Hematopoietic multipotent progenitor cell treated with erythropoietin and hydrocortisone succinate and interleukin-3 and kit ligand, for 8 days (in vitro differentiated cells): ENCODE measurements around the gene CIBAR2.

Experiments used
- DNase-seq: peaks from one replicate; pipeline ENCODE4 v3.0.0-alpha.2; 2015

CIBAR2 gene

GRCh38 chr16:85081765-85082164, 30.5 kb downstream of the CIBAR2 start:
- DNase-seq, result no peak

GRCh38 chr16:85081038-85081437, 31.2 kb downstream of the CIBAR2 start:
- no peak for DNase-seq

- no peak for DNase-seq
Observed at GRCh38 chr16:85079785-85080570, 32.3 kb downstream of the CIBAR2 start.

- no peak for DNase-seq
Observed at GRCh38 chr16:85078952-85079351, 33.3 kb downstream of the CIBAR2 start.

- DNase-seq, result no peak
Observed at GRCh38 chr16:85078226-85078625, 34.0 kb downstream of the CIBAR2 start.

GRCh38 chr16:85077576-85078125, 34.6 kb downstream of the CIBAR2 start:
- DNase-seq, result no peak

- DNase-seq, result no peak
Observed at GRCh38 chr16:85077039-85077438, 35.2 kb downstream of the CIBAR2 start.

- no peak for DNase-seq
Observed at GRCh38 chr16:85075236-85075924, 36.9 kb downstream of the CIBAR2 start.

GRCh38 chr16:85074225-85074914, 37.9 kb downstream of the CIBAR2 start:
- no peak for DNase-seq

GRCh38 chr16:85072947-85073346, 39.3 kb downstream of the CIBAR2 start:
- DNase-seq, result peak; percentile 23

- DNase-seq, result no peak
Observed at GRCh38 chr16:85072076-85072860, 40.0 kb downstream of the CIBAR2 start.

- no peak for DNase-seq
Observed at GRCh38 chr16:85069171-85069570, 43.1 kb downstream of the CIBAR2 start.

GRCh38 chr16:85068746-85069145, 43.5 kb downstream of the CIBAR2 start:
- no peak for DNase-seq

GRCh38 chr16:85067426-85067825, 44.8 kb downstream of the CIBAR2 start:
- no peak for DNase-seq

- DNase-seq, result no peak
Observed at GRCh38 chr16:85067024-85067423, 45.2 kb downstream of the CIBAR2 start.

- DNase-seq, result no peak
Observed at GRCh38 chr16:85066346-85066885, 45.9 kb downstream of the CIBAR2 start.

- no peak for DNase-seq
Observed at GRCh38 chr16:85065099-85065498, 47.2 kb downstream of the CIBAR2 start.

- DNase-seq, result no peak
Observed at GRCh38 chr16:85064186-85064585, 48.1 kb downstream of the CIBAR2 start.

- DNase-seq, result no peak
Observed at GRCh38 chr16:85062845-85063244, 49.4 kb downstream of the CIBAR2 start.

- DNase-seq, result no peak
Observed at GRCh38 chr16:85062323-85062722, 49.9 kb downstream of the CIBAR2 start.

GRCh38 chr16:85061566-85061965, 50.7 kb downstream of the CIBAR2 start:
- no peak for DNase-seq

GRCh38 chr16:85058909-85059308, 53.4 kb downstream of the CIBAR2 start:
- no peak for DNase-seq
